Stomach smooth muscle (tissue), 2 donors: Measurements from ENCODE around the gene KLHDC3.

Source experiments
- H3K27ac ChIP-seq: one replicate; pipeline ENCODE4 v1.7.0; 2013; ENCODE audit warnings: mild to moderate bottlenecking, low read length, inconsistent platforms
- H3K27me3 ChIP-seq, 2 donors: one replicate each; pipeline ENCODE4 v1.7.0; 2013; ENCODE audit warnings: low read length in 2 of 2; ENCODE audit not compliant: insufficient read depth in 2 of 2, control insufficient read depth in 1 of 2
- H3K36me3 ChIP-seq, 2 donors: one replicate each; pipeline ENCODE4 v1.7.0; 2013; ENCODE audit warnings: low read length in 2 of 2; ENCODE audit not compliant: control insufficient read depth in 2 of 2, insufficient read depth in 2 of 2
- H3K4me1 ChIP-seq: one replicate; pipeline ENCODE4 v1.7.0; 2013; ENCODE audit warnings: low read length; ENCODE audit not compliant: control insufficient read depth, insufficient read depth
- H3K4me3 ChIP-seq, 2 donors: one replicate each; pipeline ENCODE4 v1.7.0; 2013; ENCODE audit warnings: low read length in 2 of 2
- H3K9ac ChIP-seq, 2 donors: one replicate each; pipeline ENCODE4 v1.7.0; 2013; ENCODE audit warnings: low read length in 2 of 2, mild to moderate bottlenecking in 1 of 2
- H3K9me3 ChIP-seq, 2 donors: one replicate each; pipeline ENCODE4 v1.7.0; 2013; ENCODE audit warnings: low read length in 2 of 2; ENCODE audit not compliant: control insufficient read depth in 2 of 2
- donor health status: healthy.
- donor health status: Pancreatic carcinoma.

Gene KLHDC3

DNA sequence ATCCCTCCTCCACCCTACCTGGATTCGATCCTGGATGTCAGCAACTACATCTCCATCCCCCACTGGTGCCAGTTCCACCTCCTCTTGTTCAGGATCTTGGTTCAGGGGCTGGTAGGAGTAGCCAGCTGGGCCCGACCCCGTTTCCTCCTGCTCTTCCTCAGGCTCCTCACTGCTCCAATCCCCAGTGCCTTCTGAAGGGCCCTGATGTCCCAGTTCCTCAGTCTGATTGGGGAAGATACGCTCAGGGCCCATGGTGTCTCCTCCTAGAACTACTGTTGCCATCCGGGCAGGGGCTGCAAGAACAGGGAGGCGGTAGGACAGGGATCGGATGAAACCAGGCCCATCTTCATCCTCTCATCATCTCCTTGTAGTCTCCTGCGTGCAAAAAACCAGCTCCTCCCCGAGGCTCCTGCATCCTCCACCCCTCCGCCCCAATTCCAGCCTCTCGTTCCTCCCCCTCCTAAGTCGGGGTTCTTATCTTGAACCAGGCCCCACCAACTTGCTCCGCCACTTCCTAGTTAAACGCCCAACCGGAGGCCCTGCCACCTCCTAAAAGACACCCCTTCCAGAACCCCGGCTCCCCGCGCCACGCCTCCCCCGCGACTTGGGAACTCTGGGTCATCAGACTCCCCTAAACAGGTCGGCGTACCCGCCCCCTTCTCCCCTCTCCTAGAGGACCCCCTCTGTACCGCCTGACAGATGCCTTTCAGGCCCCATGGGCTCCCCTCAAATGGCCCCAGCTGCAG lies 779 bp upstream of the KLHDC3 start:
- Histone ChIP-seq H3K9ac (peak overlapping the region; percentile 82 to 84), H3K27me3 (no peaks in the 10 kb centered on the region), H3K36me3 (peaks cover 37 to 43% of the 10 kb centered on the region in 2 donors), H3K9me3 (no peaks in the 10 kb centered on the region), H3K27ac (peak overlapping the region; percentile 37), H3K4me1 (peaks cover 52% of the 10 kb centered on the region), H3K4me3 (peak overlapping the region; percentile 78 to 91)

DNA sequence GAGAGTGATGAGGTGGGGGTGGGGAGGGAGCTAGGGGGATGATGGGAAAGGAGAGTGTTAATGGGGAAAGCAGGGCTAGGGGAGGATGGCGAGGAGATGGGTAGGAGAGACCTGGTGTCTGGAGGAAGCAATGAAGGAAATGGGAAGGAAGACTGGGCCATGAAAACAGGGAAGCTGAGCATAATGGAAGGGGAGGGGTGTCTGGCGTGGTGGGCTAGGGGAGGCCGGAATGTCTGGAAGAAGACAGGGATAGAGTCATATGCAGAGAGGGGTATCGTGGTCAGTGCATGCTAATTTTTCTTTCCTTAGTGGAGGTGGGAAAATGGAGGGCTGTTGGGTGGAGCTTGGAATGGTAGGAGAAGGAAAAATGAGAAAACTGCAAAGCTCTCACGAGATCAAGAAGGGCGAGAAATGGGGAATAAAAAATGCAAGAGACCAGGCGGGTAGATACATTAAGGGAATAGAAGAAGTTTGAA lies 423 bp downstream of the KLHDC3 start:
- Histone ChIP-seq H3K27ac (peak overlapping the region; percentile 41), H3K27me3 (no peaks in the 10 kb centered on the region), H3K9me3 (no peaks in the 10 kb centered on the region), H3K4me1 (peaks cover 55% of the 10 kb centered on the region), H3K36me3 (peaks cover 35 to 42% of the 10 kb centered on the region in 2 donors), H3K9ac (peak overlapping the region; percentile 31 to 75), H3K4me3 (peak overlapping the region; percentile 81 to 91)

GRCh38 chr6:43016176-43016942 lies 2.3 kb downstream of the KLHDC3 start:
- H3K9ac ChIP-seq: peak overlapping the region; percentile 29 to 61
- peak overlapping the region; percentile 33 to 58 for H3K4me3 ChIP-seq
- peaks cover 20 to 32% of the 10 kb centered on the region in 2 donors for H3K36me3 ChIP-seq
- no peaks in the 10 kb centered on the region for H3K9me3 ChIP-seq
- no peaks in the 10 kb centered on the region for H3K27me3 ChIP-seq
- H3K4me1 ChIP-seq: peaks cover 64% of the 10 kb centered on the region
- peak overlapping the region; percentile 69 for H3K27ac ChIP-seq

GRCh38 chr6:43016943-43017334 lies 2.9 kb downstream of the KLHDC3 start:
- no peaks in the 10 kb centered on the region for H3K9me3 ChIP-seq
- peak overlapping the region in 1 of 2 donors; percentile 61 for H3K9ac ChIP-seq
- H3K27me3 ChIP-seq: no peaks in the 10 kb centered on the region
- peak overlapping the region; percentile 69 for H3K27ac ChIP-seq
- peak overlapping the region in 1 of 2 donors; percentile 58 for H3K4me3 ChIP-seq
- peaks cover 17 to 28% of the 10 kb centered on the region in 2 donors for H3K36me3 ChIP-seq
- peaks cover 64% of the 10 kb centered on the region for H3K4me1 ChIP-seq

DNA sequence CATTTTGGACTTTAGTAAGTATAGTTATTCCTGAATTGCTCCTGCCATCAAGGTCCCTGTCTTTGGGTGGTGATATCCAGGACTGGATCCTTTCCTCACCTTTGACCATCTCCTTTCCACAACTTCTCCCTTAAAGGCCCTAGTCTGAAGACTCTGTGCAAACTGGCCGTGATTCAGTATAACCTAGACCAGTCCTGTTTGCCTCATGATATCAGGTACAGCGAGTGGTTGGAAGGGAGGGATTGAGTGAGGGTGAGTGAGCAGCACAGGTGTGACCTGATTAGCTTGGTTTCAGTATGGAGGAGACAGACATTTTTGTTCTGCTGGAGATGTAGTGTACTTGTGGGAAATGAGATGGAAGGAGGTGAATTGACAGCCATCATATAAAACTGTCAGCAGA lies 5.1 kb downstream of the KLHDC3 start:
- Histone ChIP-seq H3K36me3 (peaks cover 13 to 24% of the 10 kb centered on the region in 2 donors), H3K9me3 (no peaks in the 10 kb centered on the region), H3K27me3 (no peaks in the 10 kb centered on the region), H3K27ac (no peak overlapping the region), H3K4me3 (no peak overlapping the region), H3K4me1 (peaks cover 49% of the 10 kb centered on the region), H3K9ac (no peak overlapping the region)

- no peak overlapping the region for H3K9ac ChIP-seq
- H3K27me3 ChIP-seq: no peaks in the 10 kb centered on the region
- H3K4me3 ChIP-seq: peak overlapping the region in 1 of 2 donors; percentile 98
- no peaks in the 10 kb centered on the region for H3K9me3 ChIP-seq
- peaks cover 16 to 32% of the 10 kb centered on the region in 2 donors for H3K36me3 ChIP-seq
- peaks cover 41% of the 10 kb centered on the region for H3K4me1 ChIP-seq
- peak overlapping the region; percentile 82 for H3K27ac ChIP-seq
Measured at GRCh38 chr6:43020052-43020705, 6.1 kb downstream of the KLHDC3 start.

GRCh38 chr6:43020847-43021246 lies 6.8 kb downstream of the KLHDC3 start:
- Histone ChIP-seq H3K9me3 (no peaks in the 10 kb centered on the region), H3K36me3 (peaks cover 19 to 33% of the 10 kb centered on the region in 2 donors), H3K4me3 (peak overlapping the region; percentile 73 to 98), H3K27ac (peak overlapping the region; percentile 82), H3K9ac (peak overlapping the region; percentile 80 to 87), H3K4me1 (peaks cover 34% of the 10 kb centered on the region), H3K27me3 (no peaks in the 10 kb centered on the region)

DNA sequence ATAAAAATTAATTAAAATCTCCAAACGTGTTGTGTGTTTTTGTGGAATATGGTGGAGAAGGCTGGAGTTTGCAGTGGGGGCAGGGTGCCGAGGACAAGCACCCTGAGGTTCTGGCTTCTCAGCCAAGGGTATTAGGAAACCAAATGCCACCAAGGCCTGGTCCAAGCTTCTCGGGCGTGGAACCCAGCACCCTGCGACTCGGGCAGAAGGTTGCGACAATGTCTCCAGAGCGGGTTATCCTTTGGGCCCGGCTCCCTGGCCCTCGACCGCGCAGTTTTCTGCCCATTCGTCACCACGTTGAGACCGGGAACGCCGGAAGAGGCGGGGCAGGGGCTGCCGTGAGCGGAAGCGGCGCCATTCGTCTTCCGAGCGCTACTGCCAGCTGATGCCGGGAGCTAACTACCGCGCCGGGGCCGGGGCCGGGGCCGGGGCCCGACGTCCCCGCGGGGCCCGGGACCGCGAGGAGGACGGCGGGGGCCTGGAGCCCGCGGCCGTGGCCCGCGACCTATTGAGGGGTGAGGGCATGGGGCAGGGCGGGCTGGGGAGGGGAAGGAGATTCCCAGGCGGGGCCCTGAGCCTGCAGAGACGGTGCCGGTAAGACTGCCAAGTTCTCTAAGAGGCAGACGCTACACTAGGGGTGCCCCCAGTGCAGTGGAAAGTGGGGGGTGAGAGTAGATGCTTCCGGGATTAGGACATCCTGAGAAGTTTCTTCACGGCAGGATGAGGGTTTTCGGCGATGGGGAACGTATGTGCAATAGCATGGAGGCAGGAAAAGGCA lies 7.4 kb downstream of the KLHDC3 start, which contains the start of gene RRP36:
RRP36 (plus strand) TSS at position 354 of the 778 bp plus-strand sequence; CDS start at position 386, 32 bp downstream.
- H3K4me3 ChIP-seq: peak within 1 kb of the TSS; percentile 86 to 98
- peak within 1 kb of the TSS; percentile 82 for H3K27ac ChIP-seq
- H3K4me1 ChIP-seq: peaks cover 28% of the 10 kb centered on the region
- H3K27me3 ChIP-seq: no peaks in the 10 kb centered on the region
- no peaks in the 10 kb centered on the region for H3K9me3 ChIP-seq
- peaks cover 22 to 39% of the 10 kb centered on the region in 2 donors for H3K36me3 ChIP-seq
- H3K9ac ChIP-seq: peak within 1 kb of the TSS; percentile 84 to 87

DNA sequence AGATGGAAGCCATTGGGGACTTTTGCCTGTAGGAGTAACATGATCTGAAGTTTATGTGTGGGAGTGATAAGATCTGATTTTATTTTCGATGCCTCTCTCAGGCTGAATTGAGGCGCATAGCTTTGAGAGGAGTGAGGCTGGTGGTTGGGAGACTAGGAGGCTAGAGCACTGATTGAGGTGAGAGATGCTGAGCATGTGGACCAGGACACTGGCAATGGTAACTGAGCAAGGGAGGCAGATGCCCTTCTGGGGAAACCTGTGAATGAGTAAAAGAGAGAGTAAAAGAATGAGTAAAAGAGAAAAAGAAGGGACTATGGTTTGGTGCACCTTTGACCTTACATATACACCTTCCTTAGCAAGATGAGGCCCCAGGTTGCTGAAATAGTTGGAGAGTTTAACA lies 10.4 kb downstream of the KLHDC3 start:
- H3K36me3 ChIP-seq: peaks cover 32 to 40% of the 10 kb centered on the region in 2 donors
- no peak overlapping the region for H3K9ac ChIP-seq
- H3K4me1 ChIP-seq: peaks cover 9% of the 10 kb centered on the region

DNA sequence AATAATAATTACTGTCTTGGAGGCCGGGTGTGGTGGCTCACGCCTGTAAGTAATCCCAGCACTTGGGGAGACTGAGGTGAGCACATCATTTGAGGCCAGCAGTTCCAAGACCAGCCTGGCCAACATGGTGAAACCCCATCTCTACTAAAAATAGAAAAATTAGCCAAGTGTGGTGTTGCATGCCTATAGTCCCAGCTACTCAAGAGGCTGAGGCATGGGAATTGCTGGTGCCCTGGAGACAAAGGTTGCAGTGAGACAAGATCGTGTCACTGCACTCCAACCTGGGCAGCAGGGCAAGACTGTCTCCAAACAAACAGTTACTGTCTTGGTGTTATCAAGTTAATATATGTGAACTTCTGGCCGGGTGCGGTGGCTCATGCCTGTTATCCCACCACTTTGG lies 12.3 kb downstream of the KLHDC3 start:
- Histone ChIP-seq H3K27ac (no peak overlapping the region), H3K4me1 (no peaks in the 10 kb centered on the region), H3K27me3 (no peaks in the 10 kb centered on the region), H3K36me3 (peaks cover 32 to 44% of the 10 kb centered on the region in 2 donors), H3K4me3 (no peak overlapping the region), H3K9me3 (no peaks in the 10 kb centered on the region), H3K9ac (no peak overlapping the region)

More for the DNA sequence above, 10.4 kb downstream of the KLHDC3 start:
- Histone ChIP-seq H3K27me3 (no peaks in the 10 kb centered on the region), H3K4me3 (no peak overlapping the region), H3K27ac (no peak overlapping the region), H3K9me3 (no peaks in the 10 kb centered on the region)
